ENCODE measurements around the gene MGMT.

MGMT gene

DNA sequence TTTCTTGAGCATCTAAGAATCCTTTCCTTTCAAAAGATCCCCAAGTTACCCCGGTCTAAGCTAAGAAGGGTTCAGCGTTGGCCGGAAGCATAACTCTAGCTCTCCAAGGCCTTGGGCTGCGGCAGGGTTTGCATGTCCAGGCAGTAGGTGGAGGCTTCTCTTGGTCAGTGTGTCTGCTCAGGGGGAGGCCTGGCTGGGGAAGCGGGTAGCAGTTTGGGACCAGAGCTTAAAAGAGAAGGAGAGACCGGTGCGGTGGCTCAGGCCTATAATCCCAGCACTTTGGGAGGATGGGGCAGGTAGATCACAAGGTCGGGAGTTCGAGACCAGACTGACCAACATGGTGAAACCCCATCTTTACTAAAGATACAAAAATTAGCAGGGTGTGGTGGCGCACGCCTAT is 226.3 kb downstream of the MGMT start:
- no peak for DNase-seq

GRCh38 chr10:129694184-129694583 is 227.1 kb downstream of the MGMT start:
- no peak for DNase-seq

DNA sequence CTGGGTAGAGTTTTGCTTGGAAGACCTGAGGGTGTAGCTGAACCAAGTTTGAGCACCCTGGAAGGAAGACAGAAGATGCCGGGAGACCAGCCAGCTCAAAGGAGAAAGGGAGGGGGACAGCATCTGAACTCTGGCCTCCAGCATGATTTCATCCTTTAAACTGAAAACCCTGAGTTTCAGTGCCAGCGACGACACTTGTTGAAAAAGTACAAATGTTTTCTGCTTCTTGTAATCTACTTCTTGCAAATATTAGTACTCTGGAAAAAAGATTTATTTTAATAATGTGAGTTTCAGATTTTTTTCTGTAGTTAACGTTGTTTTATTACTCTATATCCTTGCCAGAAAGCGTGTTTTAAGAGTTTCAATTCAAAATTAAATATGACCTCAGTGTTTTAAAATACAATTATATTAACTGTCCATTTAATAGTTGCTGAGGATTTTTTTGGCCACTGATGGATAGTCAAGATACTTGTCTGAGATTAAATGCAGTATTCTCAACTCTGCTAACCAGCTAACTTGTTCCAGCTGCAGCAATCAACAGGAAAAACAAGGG is 227.7 kb downstream of the MGMT start:
- DNase-seq: no peak

DNA sequence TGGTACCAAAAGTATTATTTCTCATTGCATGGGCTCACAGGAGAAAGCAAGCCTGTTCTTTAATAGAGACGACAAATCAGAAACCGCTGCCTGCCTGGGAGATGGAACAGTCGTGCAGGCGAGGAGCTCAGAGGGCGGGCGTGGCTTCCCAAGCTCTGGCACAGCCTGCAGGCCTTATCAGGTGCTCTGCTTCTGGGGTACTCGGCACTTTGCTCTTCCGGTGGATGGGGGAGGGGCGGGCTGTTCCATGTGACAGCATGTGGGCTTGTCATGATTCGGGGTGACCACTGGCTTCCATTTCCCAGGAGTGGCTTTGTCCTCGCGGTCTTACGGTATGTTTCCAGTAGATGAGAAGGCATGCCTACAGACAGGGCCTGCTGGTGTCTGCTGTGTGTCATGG is 228.6 kb downstream of the MGMT start:
- no peak for DNase-seq

DNA sequence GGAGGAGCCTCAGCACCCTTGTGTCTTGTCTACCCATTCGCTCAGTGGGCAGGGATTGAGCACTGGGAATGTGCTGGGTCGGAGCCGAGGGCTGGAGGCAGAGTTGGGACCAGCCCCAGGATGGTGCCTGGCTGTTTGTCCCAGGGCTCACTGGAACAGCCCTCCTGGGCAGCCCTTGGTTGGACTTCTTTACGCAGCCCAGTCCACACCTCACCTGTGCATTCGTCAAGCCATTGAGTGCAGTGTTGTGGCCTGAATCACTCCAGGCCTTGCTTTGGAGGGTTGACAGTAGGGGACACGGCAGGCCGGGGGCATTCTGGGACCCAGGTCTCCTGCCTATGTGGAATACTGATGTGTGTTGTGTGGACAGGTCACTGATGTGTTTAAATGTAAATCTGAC is 229.6 kb downstream of the MGMT start:
- DNase-seq: no peak

DNA sequence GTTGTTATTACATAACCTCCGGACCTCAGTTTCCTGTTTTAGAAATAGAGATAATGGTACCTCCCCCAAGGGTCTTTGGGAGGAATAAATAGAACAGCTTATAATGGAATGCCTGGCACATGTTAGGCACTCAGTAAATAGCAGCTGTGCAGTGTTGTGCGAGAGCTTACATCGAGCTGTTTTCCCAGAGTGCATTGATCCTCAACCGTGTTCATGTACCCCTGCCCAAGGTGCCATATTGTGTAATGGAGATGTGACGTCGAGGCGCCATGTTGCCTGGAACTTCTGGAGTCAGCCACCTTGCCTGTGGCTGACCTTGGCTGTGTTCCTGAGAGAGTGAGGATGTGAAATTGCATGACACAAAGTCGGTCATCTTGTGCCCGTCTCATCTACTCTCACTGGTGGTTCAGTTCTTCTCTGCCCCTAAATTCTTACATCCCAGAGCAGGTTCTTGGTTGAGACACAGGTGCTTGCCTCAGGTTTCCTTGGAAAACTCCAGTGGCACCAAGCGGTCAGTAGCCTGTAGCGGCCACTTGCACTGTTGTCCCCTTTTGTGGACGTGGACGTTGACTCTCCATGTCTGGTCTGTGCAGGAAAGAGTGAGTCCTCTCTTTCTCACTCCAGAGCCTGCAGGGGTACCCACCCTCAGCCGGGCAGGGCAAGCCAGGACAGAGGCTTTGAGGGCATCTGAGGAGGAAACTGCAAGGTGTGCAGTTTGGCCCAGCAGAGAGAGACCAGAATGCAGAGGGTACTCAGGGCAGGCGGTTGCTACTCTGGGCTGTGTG is 230.6 kb downstream of the MGMT start:
- no peak for DNase-seq

DNA sequence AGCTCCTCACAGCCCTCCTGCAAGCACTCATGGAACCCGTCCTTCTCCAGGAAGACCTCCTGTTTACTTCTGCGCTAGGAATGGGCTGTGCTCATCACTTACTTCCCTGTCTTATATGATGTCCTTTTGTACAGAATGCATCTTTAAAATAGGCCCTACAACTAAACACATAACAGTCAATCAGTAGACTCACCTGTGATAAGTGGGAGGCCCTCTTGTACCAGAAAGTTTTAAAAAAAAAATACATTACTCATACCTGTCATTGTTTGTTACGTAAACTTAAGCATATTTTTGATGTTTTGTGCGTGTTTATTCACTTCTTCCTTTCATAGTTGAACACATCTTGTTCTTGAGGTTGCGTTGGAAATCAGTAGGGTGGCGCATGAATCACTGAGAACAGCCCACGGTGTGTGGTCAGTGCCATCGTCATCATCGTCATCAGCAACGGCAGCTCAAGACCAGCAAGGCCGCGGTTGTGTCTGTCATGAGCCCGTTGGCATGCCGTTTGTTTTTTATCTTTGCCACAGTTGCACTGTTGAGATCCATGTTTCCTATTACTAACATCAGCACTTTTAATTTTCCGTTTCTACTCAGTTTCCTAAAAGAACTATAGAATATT is 232.8 kb downstream of the MGMT start:
- DNase-seq: no peak

DNA sequence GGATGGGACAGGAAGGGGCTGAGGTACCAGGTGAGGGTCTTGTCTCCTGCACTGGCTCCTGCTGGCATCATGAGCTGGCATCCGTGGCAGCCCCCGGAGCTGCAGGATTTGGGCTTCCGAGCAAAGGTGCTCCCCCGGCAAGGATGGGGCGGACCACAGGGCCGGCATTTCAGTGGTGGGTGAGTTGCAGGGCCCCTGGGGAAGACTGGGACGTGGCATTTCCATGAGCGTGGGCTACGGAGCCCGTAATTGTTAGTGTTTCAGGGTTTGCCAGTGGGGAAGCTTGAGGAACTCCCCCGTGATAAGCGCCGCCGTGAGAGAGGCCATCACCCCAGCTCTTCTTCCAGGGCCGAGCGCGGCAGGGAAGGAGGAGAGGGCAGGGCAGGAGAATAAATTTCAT is 235.6 kb downstream of the MGMT start:
- no peak for DNase-seq

DNA sequence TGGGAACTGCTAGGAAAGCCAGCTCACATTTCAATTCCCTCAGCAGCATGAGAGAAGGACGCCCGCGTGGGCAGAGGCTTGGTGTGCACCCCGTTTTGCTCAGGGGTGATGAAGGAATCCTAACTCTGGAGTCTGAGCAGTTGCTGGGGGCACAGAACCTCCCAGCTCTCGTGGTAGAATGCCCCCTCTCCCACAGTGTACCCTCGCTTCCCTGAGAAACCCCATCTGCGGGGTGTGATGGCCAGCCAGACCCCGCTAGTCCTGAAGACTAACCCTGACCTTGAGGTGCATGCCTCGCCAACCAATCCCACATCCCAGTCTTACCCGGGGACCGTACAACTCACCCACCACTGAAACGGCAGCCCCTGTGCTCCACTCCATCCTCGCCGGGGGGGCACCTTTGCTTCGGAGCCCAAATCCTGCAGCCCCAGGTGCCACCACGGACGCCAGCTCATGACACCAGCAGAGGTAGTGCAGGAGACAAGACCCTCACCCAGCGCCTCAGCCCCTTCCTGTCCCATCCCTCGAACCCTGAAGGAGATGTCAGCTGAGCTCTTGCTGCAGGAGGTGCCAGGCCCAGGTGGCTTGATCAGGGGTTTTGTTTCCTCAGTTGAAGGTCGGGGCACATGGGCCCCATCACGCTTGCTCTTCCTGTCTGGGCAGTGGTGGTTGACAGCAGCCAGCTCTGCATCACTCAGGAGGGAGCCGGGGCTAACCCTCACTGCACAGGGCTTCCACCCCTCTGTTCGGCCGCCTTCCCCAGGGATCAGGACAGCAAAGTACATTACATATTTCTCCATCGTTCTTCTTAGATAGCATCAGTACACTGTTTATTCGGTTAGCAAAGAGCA is 236.5 kb downstream of the MGMT start:
- no peak for DNase-seq

DNA sequence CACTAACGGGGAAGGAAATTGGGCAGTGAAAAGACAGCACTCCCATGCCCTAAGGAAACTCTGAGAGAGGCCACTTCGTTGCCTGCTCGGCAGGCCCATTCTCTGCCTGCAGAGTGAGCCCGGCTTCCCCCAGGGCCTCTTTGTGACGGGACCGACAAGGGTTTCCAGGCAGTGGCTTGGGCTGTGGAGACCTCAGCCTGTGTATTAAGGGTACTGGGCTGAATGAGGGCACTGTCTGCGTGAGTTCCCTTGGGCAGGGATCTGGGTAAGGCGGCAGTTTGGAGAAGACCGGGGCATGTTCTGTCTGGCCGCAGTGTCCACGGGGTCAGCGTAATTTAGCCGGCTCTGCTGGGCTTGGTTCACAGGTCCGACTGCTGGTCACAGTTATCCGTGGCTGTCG is 237.2 kb downstream of the MGMT start:
- DNase-seq: no peak

DNA sequence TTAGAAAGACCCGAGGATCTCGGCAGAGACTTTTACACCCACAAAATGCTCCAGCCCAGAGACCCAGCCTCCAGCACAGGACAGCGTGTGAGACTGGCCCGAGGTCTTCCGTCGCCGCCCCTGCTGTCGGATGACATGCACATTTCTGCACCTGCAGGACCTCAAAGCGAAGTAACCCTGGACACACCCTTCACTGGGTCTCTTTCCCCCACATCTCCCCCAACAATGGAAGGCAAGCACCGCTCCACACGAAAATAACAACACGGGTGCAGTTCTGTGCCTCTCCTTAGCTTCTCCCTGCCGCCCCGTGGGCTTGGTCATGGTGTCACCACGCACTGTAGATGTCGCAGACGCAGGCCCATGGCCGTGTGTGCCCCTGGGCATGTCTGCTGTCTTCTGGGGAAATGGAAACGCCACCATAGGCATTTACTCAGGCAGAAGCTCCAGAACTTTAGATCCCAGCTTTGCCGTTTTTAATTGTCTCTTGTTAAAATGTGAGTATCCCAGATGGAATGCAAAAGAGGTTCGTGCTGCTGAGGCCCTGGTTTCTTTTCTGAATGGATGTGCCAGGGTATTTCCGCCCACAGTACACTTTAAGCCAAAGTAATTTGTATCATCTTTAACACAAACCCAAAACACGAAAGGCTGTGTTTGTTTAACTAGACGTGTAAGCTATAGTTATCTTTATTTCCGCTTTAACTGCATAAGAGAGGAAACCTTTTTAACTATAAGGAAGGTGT is 237.9 kb downstream of the MGMT start:
- no peak for DNase-seq

GRCh38 chr10:129705676-129706075 is 238.6 kb downstream of the MGMT start:
- no peak for DNase-seq

- DNase-seq: no peak
Measured at GRCh38 chr10:129706081-129706480, 239.0 kb downstream of the MGMT start.

- no peak for DNase-seq
Measured at GRCh38 chr10:129706523-129706922, 239.5 kb downstream of the MGMT start.

GRCh38 chr10:129707406-129708388 is 240.7 kb downstream of the MGMT start:
- no peak for DNase-seq

DNA sequence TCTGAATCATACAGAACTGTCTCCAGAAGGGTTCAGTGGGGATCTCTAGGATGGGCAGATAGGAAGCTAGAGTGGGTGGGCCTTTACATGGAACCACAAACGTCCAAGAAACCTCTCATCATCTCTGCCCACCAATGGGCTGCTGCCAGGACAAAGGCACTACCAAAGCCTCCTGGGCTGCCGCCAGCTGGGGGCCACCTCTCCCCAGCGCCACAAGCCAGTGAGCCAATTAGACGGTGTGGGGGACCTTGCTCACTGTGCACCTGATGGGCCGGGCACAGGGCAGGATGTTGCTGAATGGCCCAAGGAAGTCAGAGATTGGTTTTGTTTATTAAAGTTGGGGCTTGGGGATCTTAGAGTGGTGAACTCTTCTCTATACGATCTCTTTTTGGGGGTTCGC is 242.1 kb downstream of the MGMT start:
- DNase-seq: no peak

DNA sequence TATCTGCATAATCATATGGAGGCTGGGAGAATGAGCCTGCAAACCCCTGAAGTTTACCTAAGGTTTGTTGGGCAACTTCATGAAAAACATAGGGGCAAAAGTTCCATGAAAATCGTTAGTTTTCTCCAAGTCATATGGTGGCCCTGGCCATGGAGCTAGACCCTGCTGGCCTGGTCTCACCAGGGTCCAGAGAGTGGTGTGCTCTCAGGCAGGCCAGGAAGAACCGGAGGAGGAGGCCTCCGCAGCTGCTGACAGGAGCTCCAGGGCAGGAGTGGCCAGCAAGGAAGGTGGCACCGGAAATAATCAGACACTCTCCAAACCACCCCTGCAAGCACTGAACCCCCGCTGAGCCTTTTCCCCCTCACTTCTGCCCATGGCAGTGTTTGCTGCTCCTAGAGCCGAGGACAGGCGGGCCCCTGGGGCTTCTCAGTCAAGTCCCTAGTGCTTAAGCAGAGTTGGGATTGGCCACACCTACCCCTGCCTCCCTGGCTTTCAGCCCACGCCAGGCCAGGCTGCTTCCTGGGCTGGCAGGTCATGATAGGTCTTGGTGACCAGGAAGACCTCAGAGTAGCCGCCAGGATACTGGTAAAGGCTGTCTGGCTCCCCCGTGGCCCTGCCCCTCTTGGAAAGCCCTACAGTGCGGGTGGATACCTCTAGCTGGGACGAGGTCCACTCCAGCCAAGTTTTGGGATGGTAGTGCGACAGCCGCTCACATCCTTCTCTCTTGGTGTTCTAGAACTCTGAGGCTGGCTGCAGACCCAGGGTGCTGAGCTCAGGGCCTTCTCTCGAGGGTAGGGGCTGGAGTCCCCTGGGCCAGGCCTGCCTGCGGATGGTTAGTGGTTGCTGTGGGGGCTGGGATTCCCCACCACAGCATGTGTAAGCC is 242.8 kb downstream of the MGMT start:
- DNase-seq: no peak

DNA sequence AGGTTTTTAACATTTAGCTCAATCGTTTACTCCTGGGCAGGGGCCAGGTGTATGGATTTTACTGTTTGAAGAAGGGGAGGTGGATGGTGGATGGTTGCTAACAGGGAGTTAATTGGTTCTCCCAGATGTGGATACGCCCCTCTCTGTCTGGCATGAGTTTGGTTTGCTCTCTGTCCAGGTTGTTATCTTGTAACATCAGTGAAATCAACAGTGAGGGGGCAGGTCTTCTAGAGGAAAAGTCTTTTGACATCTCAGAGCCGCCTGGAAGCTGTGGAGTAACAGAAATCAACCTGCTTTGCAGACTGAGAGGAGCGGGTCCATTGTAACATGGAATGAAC is 243.4 kb downstream of the MGMT start:
- DNase-seq: no peak

DNA sequence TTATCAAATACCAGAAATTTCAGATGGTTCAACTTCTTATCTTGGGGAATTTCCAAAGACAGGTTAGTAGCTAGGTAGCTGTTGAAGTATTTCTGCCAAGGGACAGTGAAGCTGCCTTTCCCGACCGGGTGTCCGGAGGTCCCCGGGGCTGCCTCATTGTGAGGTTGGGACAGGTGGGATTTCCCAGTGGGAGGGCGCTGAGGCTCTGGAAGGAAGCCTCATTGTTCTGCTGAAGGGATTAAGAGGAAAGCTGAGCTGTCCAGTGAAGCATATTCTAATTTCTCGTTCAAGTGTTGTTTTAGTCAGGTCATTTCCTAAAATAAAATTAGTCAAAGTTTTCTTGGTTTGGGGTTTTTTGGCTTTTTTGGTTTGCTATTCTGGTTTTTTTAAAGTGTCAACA is 244.2 kb downstream of the MGMT start:
- no peak for DNase-seq

GRCh38 chr10:129712000-129712399 is 245.0 kb downstream of the MGMT start:
- DNase-seq: no peak

All from T1000 (cell line).